ENCODE data around the gene STAT5B.
A peak's percentile ranks its signal among the peaks of the same experiment; 100 is the strongest.
"Not testable (repeated sequence)": the region's sequence is repeated elsewhere in the genome, so short reads cannot be mapped to it uniquely, and the experiment has no call there.

STAT5B gene

GRCh38 chr17:42193969-42194899 lies 82.0 kb downstream of the STAT5B start, which contains the start of gene GHDC:
GHDC (minus strand) TSS chr17:42194494; CDS start chr17:42193581, 913 bp downstream.
- peak; percentile 60 for DNase-seq (ENCODE audit: low read depth)

- DNase-seq (ENCODE audit: low read depth) = no peak
Measured at GRCh38 chr17:42193216-42193968, 82.8 kb downstream of the STAT5B start.

- DNase-seq (ENCODE audit: low read depth) = no peak
Measured at GRCh38 chr17:42192189-42193126, 83.7 kb downstream of the STAT5B start.

GRCh38 chr17:42191275-42191608 lies 84.9 kb downstream of the STAT5B start:
- DNase-seq (ENCODE audit: low read depth) = no peak

GRCh38 chr17:42190491-42191274 lies 85.5 kb downstream of the STAT5B start:
- DNase-seq (ENCODE audit: low read depth) = no peak

GRCh38 chr17:42189651-42189965 lies 86.6 kb downstream of the STAT5B start:
- no peak for DNase-seq (ENCODE audit: low read depth)

GRCh38 chr17:42188749-42189650 lies 87.2 kb downstream of the STAT5B start:
- no peak for DNase-seq (ENCODE audit: low read depth)

- DNase-seq (ENCODE audit: low read depth) = no peak
Measured at GRCh38 chr17:42187833-42188232, 88.4 kb downstream of the STAT5B start.

GRCh38 chr17:42186191-42186590 lies 90.0 kb downstream of the STAT5B start:
- DNase-seq (ENCODE audit: low read depth) = not testable (repeated sequence)

GRCh38 chr17:42185621-42185930 lies 90.6 kb downstream of the STAT5B start:
- no peak for DNase-seq (ENCODE audit: low read depth)

GRCh38 chr17:42184713-42185620 lies 91.2 kb downstream of the STAT5B start, which contains the start of gene HCRT:
HCRT (minus strand) TSS chr17:42185452; CDS start chr17:42185365, 87 bp downstream.
- no peak for DNase-seq (ENCODE audit: low read depth)

GRCh38 chr17:42183741-42184711 lies 92.2 kb downstream of the STAT5B start:
- peak; percentile 38 for DNase-seq (ENCODE audit: low read depth)

- no peak for DNase-seq (ENCODE audit: low read depth)
Measured at GRCh38 chr17:42182927-42183734, 93.1 kb downstream of the STAT5B start.

GRCh38 chr17:42181851-42182207 lies 94.4 kb downstream of the STAT5B start:
- DNase-seq (ENCODE audit: low read depth) = no peak

- peak; percentile 56 for DNase-seq (ENCODE audit: low read depth)
Measured at GRCh38 chr17:42180922-42181850, 95.0 kb downstream of the STAT5B start, which contains the start of gene KCNH4. KCNH4 (minus strand) TSS chr17:42181142; CDS start chr17:42180945, 197 bp downstream.

GRCh38 chr17:42180411-42180921 lies 95.7 kb downstream of the STAT5B start:
- no peak for DNase-seq (ENCODE audit: low read depth)

Data from stimulated activated CD8-positive, alpha-beta memory T cell treated with anti-CD3 and anti-CD28 coated beads, Interleukin-15, amount 100 ng/mL, for 1 hour (primary cell).